BJ (cell line): ENCODE results near the gene AP1G2. TPM values are rescaled to one million over a fixed set of nuclear protein-coding genes. Genes with fewer than 3 reads are reported as not detected.

ENCODE experiments used
- CTCF ChIA-PET: fragments of 350-600 bp; formaldehyde crosslinking; extraction: SDS; loops from one replicate; lab custom pipeline; 2021; ENCODE audit warnings: antibody characterized with exemption, inconsistent platforms; lab: Yijun Ruan, JAX
- POLR2A ChIA-PET: fragments of 300-600 bp; sonication (Branson Sonifier 250); formaldehyde crosslinking; extraction: SDS; loops from one replicate; lab custom pipeline; 2021; ENCODE audit warnings: antibody characterized with exemption; lab: Charles Lee
- DNase-seq: peaks from one replicate; pipeline ENCODE4 v3.0.0-alpha.2; 2011; ENCODE audit warnings: low read depth
- H3K27me3 ChIP-seq: 2 replicates; pipeline ENCODE4 v1.6.0; 2011; ENCODE audit warnings: low read length; ENCODE audit not compliant: control insufficient read depth, insufficient read depth
- H3K36me3 ChIP-seq: 2 replicates; pipeline ENCODE4 v1.5.1; 2011; ENCODE audit warnings: low read length; ENCODE audit not compliant: control insufficient read depth, insufficient read depth
- H3K4me3 ChIP-seq: 2 replicates; pipeline ENCODE4 v1.5.1; 2011; ENCODE audit warnings: low read depth, mild to moderate bottlenecking, control low read depth, low read length
- CTCF ChIP-seq: IDR thresholded peaks from 2 replicates; pipeline ENCODE4 v1.5.1; 2011; ENCODE audit warnings: low read depth, mild to moderate bottlenecking, control low read depth, inconsistent platforms, low read length, moderate library complexity; ENCODE audit not compliant: insufficient read depth
- polyA plus RNA-seq: library from polyadenylated mRNA; depleted of rRNA; stranded (reverse); fragments of >200 nt; gene quantifications from 2 replicates; pipeline ENCODE4 v1.2.3, GENCODE V29; 2011

The AP1G2 gene
- polyA plus RNA-seq, 1 experiment = 54.5 TPM

GRCh38 chr14:23532658-23533057, 34.9 kb downstream of the AP1G2 start:
- ChIA-PET POLR2A (no interaction called here), CTCF (interaction anchor here (0.9 to 2.3 kb wide), 3 partner anchors 9 to 30 kb away, joined by 4 to 6 read pairs (median 5); no protein-coding TSS in a partner anchor)
- Histone ChIP-seq H3K36me3 (no peaks in the 10 kb centered on the region), H3K27me3 (no peaks in the 10 kb centered on the region), H3K4me3 (no peak overlapping the region)
- TF ChIP-seq CTCF = no peak
- no peak for DNase-seq

GRCh38 chr14:23531391-23531790, 36.2 kb downstream of the AP1G2 start:
- CTCF ChIA-PET = interaction anchor here (1.3 to 2.3 kb wide), 2 partner anchors 10 to 28 kb away, joined by 5 read pairs; no protein-coding TSS in a partner anchor
- POLR2A ChIA-PET = no interaction called here

GRCh38 chr14:23530375-23531055, 37.1 kb downstream of the AP1G2 start:
- no peaks in the 10 kb centered on the region for H3K27me3 ChIP-seq
- H3K36me3 ChIP-seq = peaks cover 1% of the 10 kb centered on the region; the same call in 1 of the 2 replicates
- ChIA-PET POLR2A (no interaction called here), CTCF (interaction anchor here (0.8 to 4.0 kb wide), 4 partner anchors 9 to 48 kb away, joined by 3 to 29 read pairs (median 5); no protein-coding TSS in a partner anchor)
- TF ChIP-seq CTCF = no peak
- DNase-seq = no peak
- H3K4me3 ChIP-seq = no peak overlapping the region

More at GRCh38 chr14:23531391-23531790, 36.2 kb downstream of the AP1G2 start:
- no peaks in the 10 kb centered on the region for H3K27me3 ChIP-seq
- H3K36me3 ChIP-seq = peaks cover 1% of the 10 kb centered on the region; the same call in 1 of the 2 replicates
- TF ChIP-seq CTCF = no peak
- DNase-seq = no peak
- H3K4me3 ChIP-seq = no peak overlapping the region

GRCh38 chr14:23529016-23529415, 38.6 kb downstream of the AP1G2 start:
- ChIA-PET POLR2A (no interaction called here), CTCF (interaction anchor here (0.7 to 4.0 kb wide), 5 partner anchors 11 to 534 kb away, joined by 3 to 29 read pairs (median 4); no protein-coding TSS in a partner anchor)
- no peak for DNase-seq
- Histone ChIP-seq H3K27me3 (no peaks in the 10 kb centered on the region), H3K36me3 (peaks cover 1% of the 10 kb centered on the region; the same call in 1 of the 2 replicates), H3K4me3 (no peak overlapping the region)
- TF ChIP-seq CTCF = no peak

- Histone ChIP-seq H3K27me3 (no peaks in the 10 kb centered on the region), H3K4me3 (no peak overlapping the region), H3K36me3 (peaks cover 1% of the 10 kb centered on the region; the same call in 1 of the 2 replicates)
- POLR2A ChIA-PET = no interaction called here
- 0 out of 2 replicates have a peak, but pooled peaks have one; percentile 27 for TF ChIP-seq CTCF
- CTCF ChIA-PET = interaction anchor here (0.7 to 4.0 kb wide), 4 partner anchors 12 to 534 kb away, joined by 3 to 29 read pairs (median 6); no protein-coding TSS in a partner anchor
- no peak for DNase-seq
Measured at GRCh38 chr14:23528555-23528954, 39.0 kb downstream of the AP1G2 start.
